ENCODE results near the gene UMPS. TPM values are rescaled to one million over a fixed set of nuclear protein-coding genes. Genes with fewer than 3 reads are reported as not detected.

UMPS gene
- polyA plus RNA-seq, 1 donor (not counting 4 experiments of a cell fraction or from before 2014, with no cell fraction given) = 53.7 TPM

DNA sequence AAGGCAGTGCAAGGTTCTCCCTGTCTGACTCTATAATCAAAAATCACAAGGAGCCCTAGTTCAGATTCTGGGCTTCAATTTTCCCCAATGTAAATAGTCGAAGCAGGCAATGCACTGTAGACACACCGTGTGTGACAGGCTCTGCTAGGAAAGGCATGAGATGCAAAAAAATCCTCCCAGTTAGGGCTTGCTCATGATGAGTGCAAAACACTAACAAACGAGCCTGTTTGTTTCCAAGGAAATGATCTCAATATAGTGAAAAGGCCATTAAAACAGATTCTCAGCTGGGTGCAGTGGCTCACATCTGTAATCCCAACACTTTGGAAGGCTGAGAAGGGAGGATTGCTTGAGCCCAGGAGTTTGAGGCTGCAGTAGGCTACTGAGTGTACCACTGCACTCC lies 55.7 kb downstream of the UMPS start:
- dilution Hi-C loops (cut with MboI; ENCODE audit: extremely low pct_ligation_motif_present, low sequenced_read_pairs) = no loop called here
- no peak overlapping the region for H3K4me3 ChIP-seq (ENCODE audit: control insufficient read depth in 2 of 3, extremely low read depth in 1 of 3, insufficient read depth in 2 of 3, low read depth in 1 of 3, low read length in 3 of 3)
- no peak overlapping the region for H3K4me2 ChIP-seq (ENCODE audit: control insufficient read depth, extremely low read depth, insufficient read depth, low read depth, low read length)
- H3K27ac ChIP-seq (ENCODE audit: control insufficient read depth, insufficient read depth, low read length) = no peak overlapping the region
- H3K79me2 ChIP-seq (ENCODE audit: control insufficient read depth, insufficient read depth, low read length) = peaks cover 6% of the 10 kb centered on the region
- H3K9ac ChIP-seq (ENCODE audit: control insufficient read depth, extremely low read depth, insufficient read depth, low read length) = no peak overlapping the region
- peaks cover 2% of the 10 kb centered on the region for H4K20me1 ChIP-seq (ENCODE audit: control insufficient read depth, extremely low read depth, insufficient read depth, low read length)
- no peaks in the 10 kb centered on the region for H3K27me3 ChIP-seq (ENCODE audit: control insufficient read depth, extremely low read depth, insufficient read depth, low read length)
- TF ChIP-seq, protein P1, sequence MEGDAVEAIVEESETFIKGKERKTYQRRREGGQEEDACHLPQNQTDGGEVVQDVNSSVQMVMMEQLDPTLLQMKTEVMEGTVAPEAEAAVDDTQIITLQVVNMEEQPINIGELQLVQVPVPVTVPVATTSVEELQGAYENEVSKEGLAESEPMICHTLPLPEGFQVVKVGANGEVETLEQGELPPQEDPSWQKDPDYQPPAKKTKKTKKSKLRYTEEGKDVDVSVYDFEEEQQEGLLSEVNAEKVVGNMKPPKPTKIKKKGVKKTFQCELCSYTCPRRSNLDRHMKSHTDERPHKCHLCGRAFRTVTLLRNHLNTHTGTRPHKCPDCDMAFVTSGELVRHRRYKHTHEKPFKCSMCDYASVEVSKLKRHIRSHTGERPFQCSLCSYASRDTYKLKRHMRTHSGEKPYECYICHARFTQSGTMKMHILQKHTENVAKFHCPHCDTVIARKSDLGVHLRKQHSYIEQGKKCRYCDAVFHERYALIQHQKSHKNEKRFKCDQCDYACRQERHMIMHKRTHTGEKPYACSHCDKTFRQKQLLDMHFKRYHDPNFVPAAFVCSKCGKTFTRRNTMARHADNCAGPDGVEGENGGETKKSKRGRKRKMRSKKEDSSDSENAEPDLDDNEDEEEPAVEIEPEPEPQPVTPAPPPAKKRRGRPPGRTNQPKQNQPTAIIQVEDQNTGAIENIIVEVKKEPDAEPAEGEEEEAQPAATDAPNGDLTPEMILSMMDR (optimal IDR thresholded peaks at IDR 0.05 in 1 of 3, IDR thresholded peaks at IDR 0.05 in 1 of 3, conservative IDR thresholded peaks at IDR 0.05 in 1 of 3; ENCODE audit: extremely low read depth in 1 of 3, insufficient read depth in 2 of 3, low read length in 3 of 3) = no peak
- TF ChIP-seq EZH2 (IDR thresholded peaks at IDR 0.05; ENCODE audit: low read length) = no peak
- H3K4me1 ChIP-seq (ENCODE audit: control insufficient read depth, extremely low read depth, insufficient read depth, low read length) = peaks cover 20% of the 10 kb centered on the region
- peaks cover 3% of the 10 kb centered on the region for H3K9me1 ChIP-seq (ENCODE audit: control insufficient read depth, extremely low read depth, insufficient read depth, low read length)
- peaks cover 7 to 12% of the 10 kb centered on the region in 2 experiments for H3K36me3 ChIP-seq (ENCODE audit: control insufficient read depth in 2 of 2, extremely low read depth in 1 of 2, insufficient read depth in 2 of 2, low read length in 2 of 2)
- DNase-seq (ENCODE audit: low read depth, low spot score) = no peak
- H2AFZ ChIP-seq (ENCODE audit: control insufficient read depth, low read length) = no peak overlapping the region
- FAIRE-seq = no peak
- no peaks in the 10 kb centered on the region for H3K9me3 ChIP-seq (ENCODE audit: control insufficient read depth, low read depth, low read length)

DNA sequence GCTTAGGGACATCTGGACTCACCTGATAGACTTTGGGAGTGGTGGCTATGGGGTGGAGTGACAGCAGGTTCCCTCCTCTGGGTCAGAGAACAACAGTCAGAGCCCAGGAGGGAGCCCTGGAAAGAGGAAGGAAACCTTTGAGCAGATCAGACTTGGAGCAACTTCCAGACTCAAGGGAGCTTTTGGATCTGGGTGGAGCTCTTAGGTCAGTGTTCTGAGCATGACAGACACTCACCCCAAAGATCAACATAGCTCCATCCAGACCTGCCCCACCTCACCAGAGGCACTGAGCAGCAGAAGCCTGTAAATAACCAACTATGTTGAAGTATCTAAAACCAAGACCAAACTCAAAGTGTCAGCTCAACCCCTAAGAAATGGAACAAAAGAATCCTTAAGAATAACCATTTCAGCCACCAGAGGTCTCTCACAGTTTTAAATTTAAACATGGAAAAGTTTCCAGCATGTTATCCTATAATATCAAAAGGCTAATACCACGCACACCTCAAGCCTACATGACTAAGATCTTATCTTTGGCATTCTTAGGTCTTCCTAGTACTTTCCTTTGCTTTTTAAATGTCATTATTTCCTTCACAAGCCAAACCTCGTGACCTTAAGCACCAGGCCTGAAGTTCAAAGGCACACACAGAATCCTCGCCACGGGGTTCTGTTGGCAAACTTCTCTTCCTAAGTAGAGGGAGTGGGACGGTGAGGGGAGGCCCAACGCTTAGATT lies 56.4 kb downstream of the UMPS start:
- Histone ChIP-seq H3K79me2 (ENCODE audit: control insufficient read depth, insufficient read depth, low read length) (peaks cover 11% of the 10 kb centered on the region), H2AFZ (ENCODE audit: control insufficient read depth, low read length) (no peak overlapping the region), H3K36me3 (ENCODE audit: control insufficient read depth in 2 of 2, extremely low read depth in 1 of 2, insufficient read depth in 2 of 2, low read length in 2 of 2) (peaks cover 7 to 13% of the 10 kb centered on the region in 2 experiments), H3K9me3 (ENCODE audit: control insufficient read depth, low read depth, low read length) (no peaks in the 10 kb centered on the region), H3K4me2 (ENCODE audit: control insufficient read depth, extremely low read depth, insufficient read depth, low read depth, low read length) (no peak overlapping the region), H3K9ac (ENCODE audit: control insufficient read depth, extremely low read depth, insufficient read depth, low read length) (no peak overlapping the region), H3K4me1 (ENCODE audit: control insufficient read depth, extremely low read depth, insufficient read depth, low read length) (peaks cover 20% of the 10 kb centered on the region), H4K20me1 (ENCODE audit: control insufficient read depth, extremely low read depth, insufficient read depth, low read length) (peaks cover 4% of the 10 kb centered on the region), H3K4me3 (ENCODE audit: control insufficient read depth in 2 of 3, extremely low read depth in 1 of 3, insufficient read depth in 2 of 3, low read depth in 1 of 3, low read length in 3 of 3) (no peak overlapping the region), H3K9me1 (ENCODE audit: control insufficient read depth, extremely low read depth, insufficient read depth, low read length) (peaks cover under 1% of the 10 kb centered on the region), H3K27ac (ENCODE audit: control insufficient read depth, insufficient read depth, low read length) (no peak overlapping the region), H3K27me3 (ENCODE audit: control insufficient read depth, extremely low read depth, insufficient read depth, low read length) (no peaks in the 10 kb centered on the region)
- TF ChIP-seq, protein P1 (optimal IDR thresholded peaks at IDR 0.05 in 1 of 3, IDR thresholded peaks at IDR 0.05 in 1 of 3, conservative IDR thresholded peaks at IDR 0.05 in 1 of 3; ENCODE audit: extremely low read depth in 1 of 3, insufficient read depth in 2 of 3, low read length in 3 of 3) = peak in 2 of 3 experiments; percentile 17 to 32
- no peak for TF ChIP-seq EZH2 (IDR thresholded peaks at IDR 0.05; ENCODE audit: low read length)
- DNase-seq (ENCODE audit: low read depth, low spot score) = no peak
- dilution Hi-C loops (cut with MboI; ENCODE audit: extremely low pct_ligation_motif_present, low sequenced_read_pairs) = no loop called here
- peak; percentile 61 for FAIRE-seq
